Temporal lobe (tissue), 1 donor: ENCODE measurements around the gene TUBA3D. TPM values are rescaled to one million over a fixed set of nuclear protein-coding genes. Genes with fewer than 3 reads are reported as not detected.

Source experiments
- total RNA-seq: library from RNA; depleted of rRNA; stranded (reverse); fragments of >200 nt; gene quantifications from one replicate; pipeline ENCODE4 v1.2.3, GENCODE V29; 2014

The TUBA3D gene
- total RNA-seq, 1 donor from 2014 or later: not detected

Other genes starting within 250 kb of the TUBA3D start
- gene RAB6D, start 112.0 kb upstream of the TUBA3D start, total RNA-seq: 0.98 TPM
- 37.9 TPM for gene MZT2A, start 16.3 kb downstream of the TUBA3D start, total RNA-seq
- gene CCDC74A, start 51.8 kb downstream of the TUBA3D start, total RNA-seq: 3.7 TPM